ENCODE data around the gene SULT2A1.
"Not testable (repeated sequence)": the region's sequence is repeated elsewhere in the genome, so short reads cannot be mapped to it uniquely, and the experiment has no call there.

The SULT2A1 gene

DNA sequence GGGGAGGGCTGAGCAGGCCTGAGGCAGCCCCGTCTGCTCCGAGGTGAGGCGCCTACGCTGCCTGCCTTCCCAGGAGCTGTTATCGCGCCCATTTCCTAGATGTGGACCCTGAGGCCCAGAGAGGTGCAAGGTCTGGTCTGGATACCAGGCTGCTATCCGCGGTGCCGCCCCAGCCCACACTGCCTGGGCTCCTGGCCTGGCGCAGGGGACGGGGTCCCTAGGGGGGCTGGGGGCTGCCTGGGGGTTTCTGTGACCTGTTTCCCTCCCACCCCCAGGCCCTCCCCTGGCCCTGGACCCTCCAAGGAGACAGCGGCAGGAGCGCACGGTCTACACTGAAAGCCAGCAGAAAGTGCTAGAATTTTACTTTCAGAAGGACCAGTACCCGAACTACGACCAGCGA lies 26.3 kb downstream of the SULT2A1 start:
- FAIRE-seq: not testable (repeated sequence)

DNA sequence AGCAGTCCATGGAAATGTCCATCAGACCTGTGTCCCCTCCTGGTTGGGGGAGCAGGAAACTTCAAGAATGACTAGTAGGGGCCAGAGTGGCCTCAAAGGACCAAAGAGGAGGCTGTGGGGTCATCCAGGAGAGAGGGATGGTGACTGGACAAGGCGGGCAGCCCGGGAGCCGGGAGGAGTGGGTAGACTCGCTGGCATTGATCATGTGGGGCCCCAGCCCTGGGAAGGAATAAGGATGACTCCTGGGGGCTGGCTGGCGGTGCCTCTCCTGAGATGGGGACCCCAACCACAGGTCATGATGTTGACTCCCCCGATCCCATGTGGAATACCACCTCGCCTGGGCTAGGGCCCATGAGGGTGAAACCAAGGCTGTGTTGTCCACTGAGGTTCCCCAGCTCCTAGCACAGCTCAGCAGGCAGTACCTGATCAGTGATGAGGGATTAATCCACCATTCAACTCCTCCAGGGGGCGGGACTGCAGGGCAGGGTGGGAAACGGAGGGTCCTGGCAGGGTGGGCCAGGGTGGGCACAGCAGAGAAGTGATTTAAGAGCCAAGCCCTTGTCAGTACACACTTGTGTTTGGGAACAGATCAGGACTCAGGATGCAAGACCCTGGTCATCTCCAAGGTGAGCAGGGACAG lies 27.3 kb downstream of the SULT2A1 start, which contains the start of gene TPRX2:
Gene TPRX2, plus strand, starts transcription at position 590 of the 640 bp plus-strand sequence. Its CDS starts 12 bp downstream, at position 602.
- FAIRE-seq: not testable (repeated sequence)

DNA sequence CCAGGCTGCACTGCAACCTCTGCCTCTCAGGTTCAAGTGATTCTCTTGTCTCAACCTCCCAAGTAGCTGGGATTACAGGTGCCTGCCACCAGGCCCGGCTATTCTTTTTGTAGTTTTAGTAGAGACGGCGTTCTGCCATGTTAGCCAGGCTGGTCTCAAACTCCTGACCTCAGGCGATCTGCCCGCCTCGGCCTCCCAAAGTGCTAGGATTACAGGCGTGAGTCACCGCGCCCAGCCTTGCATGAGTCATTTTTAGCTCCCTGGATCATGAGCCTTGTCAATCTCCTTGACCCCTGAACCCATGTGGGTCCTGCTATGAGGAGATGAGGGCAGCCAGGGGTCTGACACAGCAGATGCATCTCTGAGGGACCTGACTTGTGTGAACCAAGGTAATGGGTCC lies 27.9 kb downstream of the SULT2A1 start:
- FAIRE-seq: not testable (repeated sequence)

DNA sequence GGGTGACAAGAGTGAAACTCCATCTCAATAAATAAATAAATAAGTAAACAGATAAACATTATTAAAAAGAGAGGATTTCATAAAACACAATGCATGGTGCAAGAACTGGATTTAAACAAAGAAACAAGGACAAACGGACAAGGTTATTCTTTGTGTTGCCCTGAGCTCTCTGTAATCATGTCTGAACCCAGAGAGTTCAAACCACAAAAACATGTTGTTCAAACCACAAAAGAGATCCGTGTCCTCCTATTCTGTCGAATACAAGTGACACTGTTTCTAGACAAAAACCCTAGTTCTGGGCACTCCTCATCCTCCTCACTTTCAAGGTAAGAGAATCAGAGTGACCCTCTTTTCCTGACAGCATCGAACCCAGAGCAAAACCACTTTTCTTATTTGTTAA lies 31.7 kb downstream of the SULT2A1 start:
- no peak for FAIRE-seq

DNA sequence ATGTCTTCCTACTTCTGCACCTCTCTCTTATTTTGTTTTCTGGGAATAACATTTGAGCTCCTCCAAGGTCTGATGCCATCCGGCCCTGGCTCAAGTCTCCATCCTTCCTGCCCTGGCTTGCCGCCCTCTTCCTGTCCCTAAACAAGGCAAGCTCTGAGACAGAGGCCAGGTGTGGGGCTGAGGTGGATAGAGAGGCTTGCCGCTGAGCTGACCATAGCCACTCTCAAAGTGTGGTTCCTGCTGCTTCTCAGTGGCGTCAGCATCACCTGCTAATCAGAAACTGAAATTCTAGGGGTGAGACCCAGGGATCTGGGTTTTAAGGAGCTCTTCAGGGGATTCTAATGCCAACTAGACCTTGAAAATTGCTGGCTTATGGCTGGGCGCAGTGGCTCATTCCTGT lies 33.1 kb downstream of the SULT2A1 start:
- FAIRE-seq: no peak

DNA sequence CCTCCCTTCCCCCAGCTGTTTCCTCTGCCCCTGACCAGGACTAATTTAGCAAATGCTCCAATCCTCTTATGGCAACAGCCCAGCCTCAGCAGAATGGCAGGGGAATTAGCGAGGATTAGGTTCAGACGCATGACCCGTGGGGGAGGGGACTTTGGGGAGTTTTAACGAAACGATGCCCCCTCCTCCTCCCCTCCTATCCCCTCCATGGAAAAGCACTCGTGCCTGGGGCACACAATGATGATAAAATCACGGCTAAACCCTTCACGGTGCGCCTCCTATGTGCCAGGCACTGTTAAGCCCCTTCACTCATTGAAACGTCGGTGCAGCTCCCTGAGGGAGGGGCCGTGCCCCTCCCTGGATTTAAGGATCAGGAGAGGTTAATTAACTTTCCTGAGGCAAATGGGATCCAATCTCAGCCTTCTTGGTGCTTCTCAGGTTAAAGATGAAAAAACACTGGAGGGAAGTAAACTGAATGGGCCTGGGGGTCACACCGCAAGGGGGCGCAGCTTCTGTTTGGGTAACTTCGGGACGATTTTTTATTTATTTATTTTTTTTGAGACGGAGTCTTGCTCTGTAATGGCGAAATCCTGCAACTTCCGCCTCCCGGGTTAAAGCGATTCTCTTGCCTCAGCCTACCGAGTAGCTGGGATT lies 37.2 kb downstream of the SULT2A1 start:
- FAIRE-seq: no peak

DNA sequence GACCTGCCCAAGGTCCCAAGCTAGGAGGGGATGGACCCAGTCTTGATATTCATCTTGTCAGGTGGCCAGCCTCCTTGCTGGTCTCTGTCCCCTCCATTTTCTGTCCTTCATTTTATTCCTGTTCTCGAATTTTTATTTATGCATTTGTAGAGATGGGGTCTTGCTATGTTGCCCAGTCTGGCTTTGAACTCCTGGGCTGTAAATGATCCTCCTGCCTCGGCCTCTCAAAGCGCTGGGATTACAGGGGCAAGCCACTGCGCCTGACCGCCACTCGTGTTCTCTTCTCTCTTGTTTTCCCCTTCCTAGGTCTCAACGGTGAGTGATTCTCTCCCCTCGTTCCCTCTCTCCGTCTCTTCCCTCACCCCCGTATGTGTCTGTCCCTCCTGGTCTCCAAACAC lies 37.7 kb downstream of the SULT2A1 start:
- FAIRE-seq: no peak

DNA sequence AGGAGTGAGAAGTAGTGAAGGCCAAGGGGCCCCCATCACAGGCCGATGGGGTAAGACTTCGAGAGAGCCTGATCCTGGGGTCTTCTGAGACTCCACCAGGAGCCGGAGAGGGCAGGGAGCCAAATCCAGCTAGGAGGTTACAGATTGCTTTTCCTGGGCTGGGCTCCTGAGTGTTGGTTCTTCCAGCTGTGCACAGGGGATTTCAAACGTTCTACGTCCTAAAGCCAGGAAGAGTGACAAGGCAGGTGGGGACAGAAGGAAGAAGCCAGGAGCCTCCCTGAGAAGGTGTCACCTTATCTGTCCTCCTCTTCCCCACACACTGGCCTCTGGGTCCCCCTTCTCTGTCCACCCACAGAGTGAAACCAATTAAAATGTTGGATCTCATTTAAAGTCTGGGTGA lies 43.2 kb downstream of the SULT2A1 start:
- FAIRE-seq: no peak

DNA sequence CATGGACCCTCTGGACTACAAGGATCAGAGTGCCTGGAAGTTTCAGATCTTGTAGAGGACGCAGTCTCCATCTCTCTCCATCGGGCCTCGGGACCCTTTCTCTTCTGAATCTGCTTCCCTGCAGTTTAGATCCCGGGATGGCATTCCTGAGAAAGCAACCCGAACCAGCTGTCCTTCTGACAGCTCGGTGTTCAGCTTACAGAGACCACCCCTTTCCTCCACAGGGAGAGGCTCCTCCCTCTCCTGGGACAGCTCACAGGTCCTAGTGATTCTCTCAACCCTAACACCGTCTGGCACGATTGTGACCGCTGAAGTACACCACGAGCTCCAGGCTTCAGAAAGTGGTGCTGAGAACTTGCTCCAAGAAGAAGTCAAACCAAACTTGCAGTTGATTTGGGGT lies 46.2 kb downstream of the SULT2A1 start:
- no peak for FAIRE-seq

DNA sequence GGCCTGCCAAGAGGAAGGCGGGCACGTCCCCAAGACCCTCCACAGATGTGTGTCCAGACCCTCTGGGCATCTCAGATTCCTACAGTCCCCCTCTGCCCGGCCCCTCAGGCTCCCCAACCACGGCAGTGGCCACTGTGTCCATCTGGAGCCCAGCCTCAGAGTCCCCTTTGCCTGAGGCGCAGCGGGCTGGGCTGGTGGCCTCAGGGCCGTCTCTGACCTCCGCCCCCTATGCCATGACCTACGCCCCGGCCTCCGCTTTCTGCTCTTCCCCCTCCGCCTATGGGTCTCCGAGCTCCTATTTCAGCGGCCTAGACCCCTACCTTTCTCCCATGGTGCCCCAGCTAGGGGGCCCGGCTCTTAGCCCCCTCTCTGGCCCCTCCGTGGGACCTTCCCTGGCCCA lies 46.7 kb downstream of the SULT2A1 start:
- no peak for FAIRE-seq

DNA sequence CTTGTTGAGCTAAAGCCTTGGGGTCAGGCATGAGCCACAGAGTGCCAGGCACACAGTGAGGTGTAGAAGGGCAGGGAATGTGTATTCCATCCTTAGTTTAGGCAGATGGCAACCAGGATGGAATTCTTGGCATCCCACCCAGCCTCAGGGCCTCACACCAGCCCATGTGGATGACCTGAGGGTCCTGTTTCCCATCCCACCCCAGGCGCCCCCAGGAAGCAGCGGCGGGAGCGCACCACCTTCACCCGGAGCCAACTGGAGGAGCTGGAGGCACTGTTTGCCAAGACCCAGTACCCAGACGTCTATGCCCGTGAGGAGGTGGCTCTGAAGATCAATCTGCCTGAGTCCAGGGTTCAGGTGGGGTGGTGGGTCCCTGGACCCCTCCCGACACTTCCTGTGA lies 50.1 kb downstream of the SULT2A1 start:
- no peak for FAIRE-seq

DNA sequence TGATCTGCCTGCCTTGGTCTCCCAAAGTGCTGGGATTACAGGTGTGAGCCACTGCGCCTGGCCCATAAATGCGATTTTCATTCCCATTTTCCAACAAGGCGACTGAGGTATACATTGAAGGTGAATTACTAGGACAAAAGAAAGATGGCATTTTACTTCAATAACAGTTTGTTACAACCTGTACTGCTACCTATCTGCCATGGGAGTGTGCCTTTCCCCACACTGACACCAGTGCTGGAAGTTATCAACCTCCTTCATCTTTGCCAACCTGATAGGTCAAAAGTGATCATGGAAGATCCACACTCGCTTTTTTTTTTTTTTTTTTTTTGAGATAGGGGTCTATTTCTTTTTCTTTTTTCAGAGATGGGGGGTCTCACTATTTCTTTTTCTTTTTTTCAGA lies 53.4 kb downstream of the SULT2A1 start:
- no peak for FAIRE-seq

DNA sequence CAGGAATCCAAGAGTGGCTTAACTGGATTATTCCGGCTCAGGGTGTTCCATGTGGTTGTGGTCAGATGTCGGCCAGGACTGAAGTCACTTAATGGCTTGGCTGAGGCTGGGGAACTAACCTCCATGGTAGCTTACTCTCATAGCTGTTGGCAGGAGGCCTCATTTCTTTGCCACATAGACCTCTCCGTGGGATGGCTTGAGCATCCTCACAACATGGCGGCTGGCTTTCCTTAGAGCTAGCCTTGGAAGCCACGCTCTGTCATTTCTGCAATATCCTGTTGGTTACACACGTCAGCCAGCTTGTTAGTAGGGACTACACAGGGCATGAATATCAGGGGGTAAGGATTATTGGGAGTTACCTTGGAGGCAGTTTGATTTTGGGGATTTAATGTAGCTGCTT lies 59.3 kb downstream of the SULT2A1 start:
- FAIRE-seq: no peak

DNA sequence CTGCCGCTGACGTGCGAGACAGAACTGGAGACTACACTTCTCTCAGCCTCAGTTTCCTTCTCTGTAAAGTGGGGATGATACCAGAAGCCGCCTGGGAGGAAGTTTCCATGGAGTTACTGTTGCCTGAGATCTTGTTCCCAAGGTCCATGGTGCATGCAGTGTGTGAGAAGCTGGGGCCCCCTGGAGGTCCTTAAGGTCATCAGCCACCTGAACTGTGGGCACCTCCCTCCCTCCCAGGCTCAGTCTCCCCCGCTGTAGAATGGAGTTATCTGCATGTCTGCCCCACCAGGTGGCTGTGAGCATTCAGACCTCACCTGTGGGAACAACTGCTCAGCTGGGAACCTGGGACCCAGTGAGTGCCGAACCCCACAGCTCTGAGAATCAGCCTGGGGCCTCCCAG lies 61.7 kb downstream of the SULT2A1 start:
- no peak for FAIRE-seq

DNA sequence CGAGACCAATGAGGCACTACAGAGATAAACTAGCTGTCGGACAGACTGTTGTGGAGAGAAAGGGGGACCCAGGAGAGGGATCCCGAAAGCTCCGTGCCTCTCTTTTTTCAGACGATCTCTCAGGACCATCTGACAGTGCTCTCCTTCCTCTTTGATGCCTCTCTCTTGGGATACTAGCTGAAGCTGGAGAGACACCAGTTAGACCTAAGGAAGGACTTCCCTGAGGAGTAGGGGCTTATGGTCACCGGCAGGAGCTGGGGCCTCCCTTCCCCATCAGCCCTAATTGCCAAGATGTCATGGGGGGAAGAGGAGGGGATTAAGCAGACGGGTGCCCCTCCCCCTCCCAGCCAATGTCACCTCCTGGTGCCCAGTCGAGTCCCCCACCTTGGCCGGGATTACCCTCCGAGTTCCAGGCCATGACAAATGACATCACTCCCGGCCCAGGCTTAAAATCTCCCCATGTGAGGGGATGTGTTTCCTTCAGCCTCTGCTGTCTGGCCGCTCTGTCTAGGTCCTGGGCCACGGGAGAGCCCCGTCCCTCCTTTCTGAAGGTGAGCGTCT lies 64.6 kb downstream of the SULT2A1 start, which contains the start of gene CRX:
Gene CRX, plus strand, starts transcription at position 478 of the 561 bp plus-strand sequence. CDS start 12,507 bp downstream, outside the sequence.
- FAIRE-seq: no peak

All from A204.1 (cell line).